Measurements from ENCODE around the gene TRPM5.
A peak's percentile ranks its signal among the peaks of the same experiment; 100 is the strongest.

The TRPM5 gene

DNA sequence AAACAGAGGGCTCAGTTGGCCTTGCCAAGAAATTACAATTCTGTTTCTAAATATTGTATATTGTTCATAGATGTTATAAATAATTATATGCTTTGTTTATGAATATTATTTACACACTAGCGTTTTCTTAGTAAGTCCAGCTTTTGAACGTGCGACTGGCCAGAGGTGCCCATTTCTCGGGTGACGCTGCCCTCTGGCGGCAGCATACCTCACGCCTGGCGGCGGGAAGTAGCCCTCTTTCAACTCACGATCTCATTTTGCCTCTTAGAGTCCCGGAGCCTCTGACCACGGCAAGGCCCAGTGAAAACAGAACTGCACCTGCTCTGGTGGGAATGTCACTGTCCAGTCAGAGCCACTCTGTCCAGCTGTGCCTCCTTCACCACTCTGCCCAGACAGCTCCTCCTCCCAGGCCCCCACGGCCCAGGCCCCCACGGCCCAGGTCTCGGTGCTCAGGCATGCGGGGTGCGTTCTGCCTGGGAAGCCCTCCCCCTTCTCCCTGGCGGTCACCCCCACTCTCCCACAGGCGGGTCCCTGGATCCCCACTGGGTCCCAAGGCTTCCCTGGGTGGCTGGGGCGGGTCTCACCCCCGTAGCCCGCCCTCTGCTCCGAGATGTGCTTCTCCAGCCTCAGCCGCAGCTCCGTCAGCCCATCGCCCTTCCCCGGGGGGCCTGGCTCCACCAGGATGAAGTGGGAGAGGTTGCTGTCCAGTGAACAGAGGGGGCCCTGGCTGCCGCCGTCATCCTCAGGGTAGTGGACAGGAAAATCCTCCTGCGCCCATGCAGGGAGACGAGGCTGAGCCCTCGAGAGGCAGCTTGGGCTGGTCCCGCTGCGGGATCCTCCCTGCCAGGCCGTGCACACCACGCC lies 24.4 kb downstream of the TRPM5 start:
- DNase-seq: peak; percentile 71

DNA sequence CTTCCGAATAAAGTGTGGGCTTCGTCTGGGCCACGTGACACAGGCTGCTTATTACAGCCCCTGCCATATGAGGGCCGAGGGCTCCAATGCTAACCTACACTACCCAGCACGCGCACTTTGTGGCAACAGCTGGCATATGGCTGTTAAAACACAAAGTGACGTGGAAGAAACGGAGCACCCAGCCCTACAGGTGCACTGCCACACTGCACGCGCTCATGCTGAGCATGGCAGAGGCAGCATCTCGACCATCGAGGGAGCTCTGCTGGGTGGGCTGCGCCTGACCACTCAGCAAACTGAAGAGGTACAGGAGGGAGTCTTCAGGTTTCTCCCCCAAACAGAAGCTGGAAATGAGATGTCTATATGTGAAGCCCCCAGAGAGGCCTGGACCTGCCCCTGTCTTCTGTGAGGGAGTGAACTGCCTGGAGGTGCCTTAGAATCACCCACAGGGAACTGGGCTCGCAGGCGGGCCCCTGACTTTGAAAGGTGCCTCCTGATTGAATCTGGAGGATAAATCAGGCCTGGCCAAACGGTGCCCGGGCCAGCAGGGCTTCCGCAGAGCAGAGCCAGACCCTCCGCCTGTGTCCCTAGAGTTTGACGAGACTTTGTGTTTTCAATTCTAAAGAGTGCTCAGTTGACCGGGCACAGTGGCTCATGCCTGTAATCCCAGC lies 25.5 kb downstream of the TRPM5 start:
- no peak for DNase-seq

DNA sequence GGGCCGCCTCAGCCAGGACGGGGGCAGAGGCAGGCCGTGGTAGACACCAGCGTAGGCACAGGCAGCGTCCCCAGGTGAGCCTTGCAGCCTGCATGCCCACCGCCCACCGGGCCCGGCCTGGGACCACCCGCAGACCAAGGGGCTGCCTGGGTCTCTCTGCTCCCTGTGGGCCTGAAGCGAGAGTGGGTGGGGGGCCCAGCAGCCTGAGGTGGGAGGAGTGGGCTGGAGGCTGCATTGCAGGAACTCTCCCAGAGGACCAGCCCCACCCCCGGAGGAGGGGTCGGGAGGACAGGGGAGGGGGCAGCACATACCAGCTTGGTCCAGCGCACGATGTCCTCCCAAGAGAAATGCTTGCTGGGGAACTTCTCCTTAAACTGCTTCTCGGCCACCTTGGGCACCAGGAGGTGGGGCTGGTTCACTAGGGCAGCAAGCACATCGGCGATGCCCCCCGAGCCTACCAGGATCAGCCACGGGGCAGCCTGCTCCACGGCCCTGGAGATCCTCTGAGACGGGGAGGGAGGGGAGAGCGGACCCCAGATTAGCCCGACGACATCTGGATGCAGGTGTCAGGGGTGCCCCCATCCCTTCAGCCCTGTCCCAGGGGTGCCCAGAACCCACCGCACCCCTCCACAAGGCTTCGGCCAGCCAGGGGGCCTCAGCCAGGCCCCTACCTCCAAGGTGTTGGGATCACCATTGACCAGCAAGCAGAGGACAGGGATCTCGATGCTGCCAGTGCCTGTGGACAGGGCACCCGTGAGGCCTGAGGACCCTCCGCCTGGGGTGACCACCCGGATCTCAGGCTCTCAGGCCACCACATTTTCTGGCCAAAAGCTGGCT lies 26.2 kb downstream of the TRPM5 start:
- DNase-seq: no peak

DNA sequence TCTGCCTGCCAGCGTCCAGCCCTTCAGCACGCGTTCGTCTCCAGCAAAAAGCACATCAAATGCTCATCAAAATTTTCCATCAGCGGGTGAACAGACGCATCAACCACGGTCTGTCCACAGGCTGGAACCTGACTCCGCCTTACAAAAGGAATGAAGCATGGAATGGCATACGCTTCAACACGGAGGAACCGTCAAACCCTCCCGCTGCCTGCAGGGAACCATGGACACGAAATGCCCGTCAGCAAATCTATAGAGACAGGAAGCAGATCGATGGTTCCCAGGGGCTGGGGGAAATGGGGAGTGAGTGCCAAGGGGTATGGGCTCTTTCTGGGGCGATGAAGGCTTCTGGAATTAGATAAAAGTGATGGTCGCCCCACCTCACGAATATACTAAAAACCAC lies 27.5 kb downstream of the TRPM5 start:
- no peak for DNase-seq

DNA sequence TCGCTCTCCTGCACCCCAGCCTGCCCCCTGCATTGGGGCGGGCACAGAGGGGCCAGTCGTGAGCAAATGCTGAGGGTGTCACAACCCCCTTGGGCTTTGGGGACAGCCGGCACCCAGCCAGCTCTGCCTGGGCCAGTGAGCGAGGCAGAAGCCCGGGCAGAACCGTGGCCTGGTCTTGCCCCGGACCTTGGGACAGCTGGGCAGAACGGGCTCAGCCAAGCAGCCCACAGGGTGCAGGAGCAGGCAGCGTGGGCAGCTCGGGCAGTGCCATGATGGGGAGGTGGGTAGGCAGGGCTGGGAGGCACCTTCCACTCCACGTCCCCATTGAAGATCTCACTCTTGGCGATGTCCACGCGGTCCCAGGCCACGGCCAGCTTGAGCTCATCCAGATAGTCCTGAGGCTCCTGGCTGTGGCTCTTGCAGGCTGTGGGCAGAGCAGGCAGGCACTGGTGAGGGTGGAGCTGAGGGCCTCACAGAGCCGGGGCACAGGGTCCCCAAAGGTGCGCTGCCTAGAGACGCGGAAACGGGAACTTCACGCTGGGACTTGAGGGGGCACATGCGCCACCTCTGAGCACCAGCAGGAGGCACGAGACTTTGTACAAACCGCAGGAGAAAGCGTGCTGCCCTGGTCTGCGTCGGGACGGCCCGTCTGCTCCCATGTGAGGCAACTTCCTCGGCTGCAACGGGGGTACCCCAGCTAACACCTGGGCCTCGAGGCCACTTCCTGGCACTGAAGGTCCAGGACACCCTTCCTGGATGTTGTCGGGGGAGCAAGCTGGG lies 28.5 kb downstream of the TRPM5 start:
- DNase-seq: no peak

DNA sequence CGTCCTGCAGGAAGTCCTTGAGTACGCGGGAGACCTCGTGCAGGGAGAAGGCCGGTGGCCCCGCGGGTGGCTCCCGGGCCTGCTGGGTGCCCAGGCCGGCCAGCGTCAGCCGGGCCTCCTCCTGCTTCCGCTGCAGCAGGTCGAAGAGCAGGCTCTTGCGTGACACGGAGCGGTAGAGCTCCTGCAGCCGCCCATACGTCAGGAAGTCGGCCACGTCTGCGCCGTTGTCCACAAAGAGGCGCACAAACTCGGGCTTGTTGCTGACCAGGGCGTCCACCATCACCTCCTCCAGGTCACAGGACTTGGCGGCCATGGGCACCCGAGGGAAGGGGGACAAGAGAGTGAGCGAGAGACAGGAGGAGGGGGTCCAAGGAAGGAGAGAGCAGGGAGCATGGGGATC lies 29.1 kb downstream of the TRPM5 start:
- DNase-seq: no peak

DNA sequence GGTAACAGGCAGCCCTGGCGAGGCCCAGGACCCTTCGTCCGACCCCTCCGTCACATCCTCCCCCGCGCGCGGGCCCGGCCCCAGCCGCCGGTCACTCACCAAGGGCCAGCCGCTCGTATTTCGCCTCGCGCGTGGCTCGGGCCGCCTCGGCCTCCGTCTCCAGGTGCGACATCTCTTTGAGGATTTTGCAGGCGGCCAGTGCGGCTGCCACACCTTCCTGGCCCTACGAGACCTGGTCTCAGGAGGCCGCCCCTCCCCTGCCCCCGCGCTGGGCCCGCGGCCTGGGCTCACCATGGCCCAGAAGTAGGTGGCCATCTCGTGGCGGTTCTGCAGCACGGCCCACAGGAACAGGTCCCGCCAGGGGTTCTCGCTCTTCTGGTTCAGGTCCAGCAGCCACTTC lies 29.7 kb downstream of the TRPM5 start:
- no peak for DNase-seq

DNA sequence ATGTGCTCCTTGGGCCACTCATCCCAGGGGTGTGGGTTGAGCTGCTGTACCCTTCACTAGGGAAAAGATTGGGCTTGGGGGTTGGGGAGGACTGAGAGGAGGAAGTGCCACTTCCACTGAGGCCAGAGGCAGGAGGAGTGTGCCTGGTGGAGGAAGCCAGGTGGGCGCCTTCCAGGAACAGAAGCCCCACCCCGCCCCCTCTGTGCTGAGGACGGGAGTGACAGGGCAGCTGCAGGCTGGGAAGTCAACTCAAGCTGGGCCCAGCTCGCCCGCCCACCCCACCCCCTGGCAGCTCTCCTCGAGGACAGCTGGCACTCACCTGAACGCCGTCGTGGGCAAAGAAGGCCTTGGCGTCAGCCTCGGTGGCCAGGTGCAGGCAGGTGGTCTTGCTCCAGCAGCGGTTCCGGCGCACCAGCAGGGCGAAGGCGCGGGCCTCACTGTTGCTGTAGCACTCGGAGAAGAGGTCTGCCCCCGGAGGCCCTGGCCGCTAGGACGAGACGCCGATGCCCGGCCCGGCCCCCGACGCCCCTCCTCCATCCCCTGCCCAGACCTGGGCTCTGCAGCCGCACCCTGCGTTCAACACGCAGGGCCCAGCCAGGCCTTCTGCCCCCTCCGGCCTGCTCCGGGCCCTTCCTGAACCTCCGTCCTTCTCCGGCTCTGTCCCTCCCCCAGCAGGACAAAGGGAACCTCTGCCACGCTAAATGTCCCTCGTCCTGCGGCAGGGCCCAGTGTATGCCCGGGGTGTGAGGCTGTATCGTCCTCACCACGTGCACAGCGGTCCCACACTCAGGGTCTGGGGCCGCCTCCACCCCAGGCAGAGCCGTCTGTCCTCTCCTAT lies 30.4 kb downstream of the TRPM5 start:
- DNase-seq: peak; percentile 9

DNA sequence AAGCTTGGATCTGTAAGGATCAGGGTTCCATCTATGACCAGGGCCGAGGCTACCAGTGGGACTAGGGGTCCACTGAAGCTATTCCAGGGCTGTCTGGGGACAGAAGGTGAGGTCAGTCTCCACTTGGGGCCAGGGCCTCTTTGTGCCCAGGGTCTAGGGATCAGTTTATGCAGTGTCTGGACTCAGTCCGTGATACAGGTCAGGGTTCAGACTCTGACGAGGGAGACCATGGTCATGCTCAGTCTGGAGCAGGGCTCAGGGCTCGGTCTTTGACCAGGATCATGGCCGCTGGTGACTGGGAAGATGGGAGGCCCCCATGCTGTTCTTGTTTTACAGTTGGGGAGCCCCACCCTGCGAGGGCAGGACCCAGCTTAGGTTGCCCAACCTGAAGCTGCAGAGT lies 32.0 kb downstream of the TRPM5 start:
- no peak for DNase-seq

DNA sequence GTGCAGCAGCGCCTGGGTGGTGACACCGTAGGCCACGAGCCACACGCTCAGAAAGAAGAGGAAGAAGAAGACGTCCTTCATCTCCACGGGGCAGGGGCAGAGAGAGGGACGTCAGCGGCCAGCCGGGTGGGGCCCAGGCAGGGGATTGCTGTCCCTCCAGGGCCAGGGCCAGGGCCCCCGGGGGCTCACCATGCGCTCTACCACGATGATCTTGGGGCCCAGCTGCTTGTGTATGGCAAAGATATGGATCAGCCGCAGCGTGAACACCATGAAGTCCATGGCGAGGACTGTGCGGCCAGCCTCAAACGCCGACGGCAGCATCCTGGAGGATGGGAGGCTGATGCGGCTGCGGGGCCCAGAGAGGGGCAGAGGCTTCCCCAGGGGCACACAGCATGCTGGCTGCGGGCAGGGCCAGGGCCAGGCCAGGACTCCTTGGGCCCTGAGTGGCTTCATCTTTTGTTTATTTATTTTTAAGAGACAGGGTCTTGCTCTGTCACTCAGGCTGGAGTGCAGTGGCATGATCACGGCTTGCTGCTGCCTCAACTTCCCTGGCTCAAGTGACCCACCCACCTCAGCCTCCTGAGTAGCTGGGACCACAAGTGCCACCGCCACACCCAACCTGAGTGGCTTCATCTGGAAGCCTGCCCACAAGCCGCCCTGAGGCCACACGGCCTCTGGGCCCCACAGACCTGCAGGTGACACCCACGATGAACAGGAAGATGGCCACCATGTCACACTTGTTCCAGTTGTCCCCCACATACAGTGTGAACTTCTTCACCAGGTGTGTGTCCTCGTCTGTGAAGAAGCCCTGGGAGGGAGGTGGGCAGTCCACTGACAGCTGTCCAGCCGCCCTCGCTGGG lies 32.6 kb downstream of the TRPM5 start:
- no peak for DNase-seq

DNA sequence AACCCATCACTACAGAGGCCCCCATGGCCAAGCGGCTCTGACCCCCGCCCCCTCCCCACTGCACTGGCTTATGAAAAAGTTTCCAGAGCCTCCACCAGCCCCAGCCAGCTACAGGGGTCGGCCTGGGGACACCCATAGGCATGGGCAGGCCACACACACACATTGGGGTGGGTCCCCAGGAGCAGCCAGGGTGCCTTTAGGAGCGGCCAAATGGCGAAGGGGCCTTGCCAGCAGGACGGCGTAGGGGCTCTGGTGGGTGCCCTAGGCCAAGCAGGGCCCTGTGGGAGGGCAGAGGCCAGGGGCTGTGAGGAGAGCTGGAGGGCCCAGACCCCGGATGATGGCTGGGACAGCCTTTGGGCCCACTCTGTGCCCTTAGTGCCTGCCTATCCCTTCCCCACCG lies 33.7 kb downstream of the TRPM5 start:
- no peak for DNase-seq

DNA sequence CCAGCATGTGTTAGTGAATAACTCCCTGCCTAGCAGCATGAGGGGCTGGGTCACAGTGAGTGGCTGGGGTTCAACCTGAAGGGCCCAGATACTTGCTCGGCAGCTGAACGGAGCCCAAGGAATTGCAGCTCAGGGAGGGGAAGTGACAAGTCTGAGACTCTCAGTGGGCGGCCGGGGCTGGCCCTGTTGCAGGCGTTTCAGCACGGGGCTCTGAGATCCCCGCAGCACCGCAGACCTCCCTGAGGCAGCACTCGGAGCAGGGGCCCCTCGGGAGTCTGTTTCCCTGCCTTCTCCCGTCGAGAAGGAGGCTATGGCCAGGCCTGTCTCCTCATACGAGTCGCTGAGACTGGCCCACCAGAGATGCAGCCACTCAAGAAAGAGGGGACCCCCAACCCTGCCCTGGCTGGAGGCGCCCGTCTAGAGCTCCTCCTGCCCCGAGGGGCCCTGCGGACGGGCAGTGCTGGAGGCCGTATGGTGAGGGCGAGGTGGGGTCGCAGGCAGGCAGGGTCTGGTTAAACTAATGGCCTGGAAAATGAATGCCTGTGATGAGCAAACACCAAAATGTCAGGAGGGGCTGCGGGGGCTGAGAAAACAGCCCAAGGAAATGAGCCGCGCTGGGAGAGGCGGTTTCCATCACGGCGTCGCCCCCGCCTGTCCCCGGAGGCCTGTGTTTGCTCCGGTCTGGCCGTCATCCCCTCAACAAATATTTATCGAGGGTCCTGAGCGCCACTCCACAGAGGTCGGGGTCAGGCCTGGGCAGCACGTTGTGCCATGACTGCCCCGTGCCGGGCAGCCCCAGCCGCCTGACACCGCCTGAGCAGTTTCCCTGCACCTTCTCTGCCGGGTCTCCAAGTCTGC lies 34.5 kb downstream of the TRPM5 start:
- no peak for DNase-seq

DNA sequence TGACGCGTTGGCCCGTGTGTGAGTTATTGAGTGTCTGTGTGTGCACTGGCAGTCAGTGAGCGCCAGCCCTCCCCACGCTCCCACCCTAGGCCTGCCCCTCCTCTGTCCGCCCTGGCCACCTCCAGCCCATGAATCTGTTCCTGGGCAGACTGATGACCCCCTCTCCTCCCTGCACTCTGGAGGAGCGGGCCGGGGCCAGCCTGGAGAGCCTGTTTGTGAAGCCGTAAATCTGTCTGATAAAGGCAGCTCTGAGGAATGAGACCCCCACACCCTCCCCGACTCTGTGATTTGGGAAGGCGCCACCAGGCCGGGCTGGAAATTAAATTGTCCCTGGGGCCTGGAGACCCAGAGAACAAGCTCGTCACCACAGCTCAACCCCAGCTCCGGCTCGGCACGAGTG lies 35.2 kb downstream of the TRPM5 start:
- no peak for DNase-seq

DNA sequence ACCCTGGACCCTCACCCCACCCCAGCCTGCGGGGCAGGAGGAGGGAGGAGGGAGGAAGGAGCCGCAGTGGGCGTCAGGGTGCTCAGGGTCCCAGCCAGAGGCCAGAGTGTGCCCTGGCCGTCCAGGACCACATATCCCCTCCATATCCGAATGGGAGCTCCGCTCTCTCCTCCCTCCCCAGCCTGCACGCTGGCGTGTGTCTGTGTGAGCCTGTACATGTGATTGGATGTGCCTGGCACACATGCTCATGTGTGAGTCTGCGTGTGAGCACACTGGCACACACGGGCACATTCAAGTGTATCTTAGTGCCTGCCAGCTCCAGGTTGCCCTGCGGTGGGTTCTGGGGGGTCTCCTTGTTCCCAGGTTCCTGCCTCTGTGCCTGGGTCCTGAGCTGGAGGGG lies 35.6 kb downstream of the TRPM5 start:
- DNase-seq: no peak

DNA sequence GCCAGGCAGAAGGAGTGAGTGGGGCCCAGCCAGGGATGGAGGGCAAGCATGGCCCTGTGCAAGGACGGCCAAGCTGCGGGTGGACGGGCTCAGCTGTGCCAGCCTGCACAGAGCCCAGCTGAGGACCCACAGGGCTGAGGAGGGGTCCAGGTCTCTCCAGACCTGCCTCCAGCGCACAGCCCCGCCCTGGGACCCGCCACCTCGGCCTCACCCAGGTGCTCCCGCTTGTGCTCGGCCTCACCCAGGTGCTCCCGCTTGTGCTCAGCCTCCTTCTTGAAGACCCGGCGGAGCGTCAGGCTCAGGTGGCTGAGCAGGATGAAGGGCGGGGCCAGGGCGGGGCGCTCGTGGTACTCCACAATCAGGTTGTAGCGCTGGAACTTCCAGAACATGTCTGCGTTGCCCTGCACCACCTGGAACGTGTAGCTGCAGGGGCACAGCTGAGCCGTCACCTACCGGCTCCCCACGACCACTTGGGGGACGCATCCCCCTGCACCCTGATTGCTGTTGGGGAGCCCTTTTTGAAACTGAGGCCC lies 37.4 kb downstream of the TRPM5 start:
- DNase-seq: no peak

DNA sequence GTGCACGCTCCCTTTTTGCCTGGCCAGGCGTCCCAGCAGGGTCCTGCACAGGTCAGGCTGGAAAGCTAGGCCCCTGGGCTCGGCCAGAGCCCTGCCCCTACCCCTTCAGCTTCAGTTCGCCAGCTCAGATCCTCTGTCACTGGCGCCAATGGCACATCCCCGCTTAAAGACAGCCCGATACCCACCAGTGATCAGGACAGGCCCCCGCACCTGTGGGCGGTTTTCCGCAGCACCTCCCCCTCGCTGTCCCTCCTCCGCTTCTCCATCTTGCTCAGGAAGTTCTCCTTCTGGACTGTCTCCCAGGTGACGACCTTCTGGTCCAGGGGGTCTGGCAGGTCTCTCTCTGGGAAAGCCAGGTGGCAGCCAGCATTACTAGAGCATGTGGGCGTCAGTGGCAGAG lies 37.9 kb downstream of the TRPM5 start:
- DNase-seq: no peak

DNA sequence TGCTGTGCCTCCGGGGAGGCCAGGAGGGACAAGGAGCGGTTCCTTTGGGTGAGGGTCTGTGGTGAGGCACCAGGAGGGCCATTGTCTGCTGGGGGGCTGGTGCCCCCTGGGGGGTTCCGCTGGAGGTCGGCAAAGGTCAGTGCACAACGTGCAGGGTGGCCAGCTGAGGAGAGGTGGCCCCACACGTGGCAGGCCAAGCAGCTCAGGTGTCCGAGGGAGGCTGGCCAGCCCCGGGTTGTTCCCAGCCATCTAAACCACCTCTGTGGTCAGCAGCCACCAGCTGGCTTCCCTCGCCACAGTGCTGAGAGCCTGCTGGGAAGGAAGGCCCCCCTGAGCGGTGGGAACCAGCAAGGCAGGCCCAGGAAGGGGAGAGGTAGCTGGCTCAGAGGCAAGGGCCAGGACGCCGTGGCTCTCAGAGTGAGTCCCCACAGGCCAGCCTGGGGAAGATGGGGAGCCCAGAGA lies 39.5 kb downstream of the TRPM5 start:
- no peak for DNase-seq

DNA sequence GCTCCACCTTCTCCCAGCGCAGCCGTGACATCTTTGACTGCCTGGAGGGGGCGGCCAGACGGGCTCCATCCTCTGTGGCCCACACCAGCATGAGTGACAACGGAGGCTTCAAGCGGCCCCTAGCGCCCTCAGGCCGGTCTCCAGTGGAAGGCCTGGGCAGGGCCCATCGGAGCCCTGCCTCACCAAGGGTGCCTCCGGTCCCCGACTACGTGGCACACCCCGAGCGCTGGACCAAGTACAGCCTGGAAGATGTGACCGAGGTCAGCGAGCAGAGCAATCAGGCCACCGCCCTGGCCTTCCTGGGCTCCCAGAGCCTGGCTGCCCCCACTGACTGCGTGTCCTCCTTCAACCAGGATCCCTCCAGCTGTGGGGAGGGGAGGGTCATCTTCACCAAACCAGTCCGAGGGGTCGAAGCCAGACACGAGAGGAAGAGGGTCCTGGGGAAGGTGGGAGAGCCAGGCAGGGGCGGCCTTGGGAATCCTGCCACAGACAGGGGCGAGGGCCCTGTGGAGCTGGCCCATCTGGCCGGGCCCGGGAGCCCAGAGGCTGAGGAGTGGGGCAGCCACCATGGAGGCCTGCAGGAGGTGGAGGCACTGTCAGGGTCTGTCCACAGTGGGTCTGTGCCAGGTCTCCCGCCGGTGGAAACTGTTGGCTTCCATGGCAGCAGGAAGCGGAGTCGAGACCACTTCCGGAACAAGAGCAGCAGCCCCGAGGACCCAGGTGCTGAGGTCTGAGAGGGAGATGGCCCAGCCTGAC lies 41.2 kb downstream of the TRPM5 start:
- no peak for DNase-seq

DNA sequence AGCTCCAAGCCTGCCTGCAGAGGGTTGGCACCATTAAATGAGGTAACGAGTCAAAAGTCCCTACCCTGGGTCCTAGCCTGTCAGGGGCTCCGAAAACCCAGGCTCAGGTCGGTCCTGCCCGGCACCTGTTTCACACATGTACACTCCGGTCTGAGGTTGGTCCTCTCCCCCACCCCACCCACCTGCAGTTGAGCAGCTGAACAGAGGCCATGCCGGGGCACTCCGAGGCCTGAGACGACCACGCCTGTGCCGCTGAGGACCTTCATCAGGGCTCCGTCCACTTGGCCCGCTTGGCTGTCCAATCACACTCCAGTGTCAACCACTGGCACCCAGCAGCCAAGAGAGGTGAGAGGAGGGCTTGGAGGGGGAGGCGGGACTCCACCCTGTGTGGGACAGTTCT lies 42.2 kb downstream of the TRPM5 start:
- no peak for DNase-seq

Measured in NCI-H345 (cell line).